Lower lobe of right lung (tissue), 2 donors: Measurements from ENCODE around the gene SAMD10. TPM values are rescaled to one million over a fixed set of nuclear protein-coding genes. Genes with fewer than 3 reads are reported as not detected.

ENCODE experiments used
- ATAC-seq, 2 donors: fragments of 200-7000 bp; cut with Tn5 transposase; one replicate each; pipeline ENCODE4 v1.9.1; 2020 to 2022; ENCODE audit warnings: mild to moderate bottlenecking in 2 of 2, moderate library complexity in 2 of 2
- DNase-seq: peaks from one replicate; pipeline ENCODE4 v3.0.0-alpha.2; 2020
- H3K27ac ChIP-seq: fragments of 200-600 bp; one replicate; pipeline ENCODE4 v1.8.0; 2022
- H3K27me3 ChIP-seq: fragments of 200-600 bp; one replicate; pipeline ENCODE4 v1.8.0; 2022; ENCODE audit warnings: low read depth
- H3K36me3 ChIP-seq: fragments of 200-600 bp; one replicate; pipeline ENCODE4 v1.8.0; 2022; ENCODE audit warnings: mild to moderate bottlenecking
- H3K4me1 ChIP-seq: fragments of 200-600 bp; one replicate; pipeline ENCODE4 v1.8.0; 2022
- H3K4me3 ChIP-seq: fragments of 200-600 bp; one replicate; pipeline ENCODE4 v1.8.0; 2022; ENCODE audit warnings: mild to moderate bottlenecking
- H3K9me3 ChIP-seq: fragments of 200-600 bp; one replicate; pipeline ENCODE4 v1.8.0; 2022
- intact Hi-C: fragments of 100-400 bp; cut with DNase I; formaldehyde crosslinking; loops from one replicate; pipeline ENCODE4 v1.11.0; 2022
- long read RNA-seq: library from polyadenylated mRNA; unstranded; transcript quantifications from one replicate; pipeline ENCODE4 v2.0.0, GENCODE V29; 2021
- total RNA-seq: library from RNA; stranded (reverse); fragmentation: NEBNext Ultra II Directional; extraction: Animal tissue kit (Norgen Biotek cat#: 25700); gene quantifications from one replicate; pipeline ENCODE4 v1.2.1, GENCODE V29; 2021
- TF ChIP-seq, protein P1 (sequence below): fragments of 200-600 bp; IDR thresholded peaks from one replicate; pipeline ENCODE4 v1.8.0; 2022; ENCODE audit warnings: antibody characterized with exemption, mild to moderate bottlenecking
- donor health status: DM: no; HTN: yes; CAD: no; lungs with severe emphysema.

The SAMD10 gene
- total RNA-seq = 3.6 TPM
- long read RNA-seq, partial matches to known transcripts = 0 of 3 reads
- long read RNA-seq, other reads (novel, unspliced or antisense) = 3 of 3 reads

DNA sequence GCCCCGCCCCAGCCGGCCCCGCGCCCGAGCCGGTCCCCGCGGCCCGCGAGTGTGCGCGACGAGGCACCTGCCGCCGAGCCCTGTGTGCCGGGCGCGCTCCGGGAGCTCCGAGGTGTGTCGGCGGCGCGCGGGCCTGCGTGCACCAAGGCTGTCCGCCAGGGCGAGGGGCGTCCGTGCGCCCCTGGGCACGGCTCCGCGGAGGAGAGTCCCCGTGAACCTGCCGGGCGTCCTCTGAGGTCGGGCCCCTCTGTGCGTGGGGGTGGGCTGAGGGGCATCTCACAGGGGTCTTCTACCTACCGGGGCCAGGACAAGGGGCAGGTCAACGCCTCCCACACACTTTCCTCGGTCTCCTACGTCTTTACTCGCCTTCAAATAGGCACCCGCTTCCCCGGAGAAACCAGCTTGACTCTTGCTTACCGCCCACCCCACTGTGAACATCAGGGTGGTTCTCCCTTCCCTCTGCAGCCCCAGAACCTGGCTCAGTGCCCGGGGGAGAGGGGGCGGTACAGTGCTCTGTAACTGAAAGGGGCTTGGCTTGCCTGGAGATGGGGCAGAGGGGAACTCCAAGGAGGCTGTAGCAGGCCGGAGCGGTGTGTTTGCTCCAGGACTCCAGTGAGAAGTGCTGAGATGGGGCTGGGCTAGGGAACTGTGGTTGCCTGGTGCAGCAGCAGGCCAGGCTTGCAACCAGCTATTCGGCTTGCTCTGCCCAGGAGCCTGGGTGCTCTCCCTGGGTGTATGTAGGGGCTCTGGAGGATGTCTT lies at the start of gene SAMD10:
SAMD10 (minus strand) TSS at position 86 of the 760 bp plus-strand sequence. CDS start 175 bp downstream, outside the sequence.
- ATAC-seq = peak; percentile 17 to 27

DNA sequence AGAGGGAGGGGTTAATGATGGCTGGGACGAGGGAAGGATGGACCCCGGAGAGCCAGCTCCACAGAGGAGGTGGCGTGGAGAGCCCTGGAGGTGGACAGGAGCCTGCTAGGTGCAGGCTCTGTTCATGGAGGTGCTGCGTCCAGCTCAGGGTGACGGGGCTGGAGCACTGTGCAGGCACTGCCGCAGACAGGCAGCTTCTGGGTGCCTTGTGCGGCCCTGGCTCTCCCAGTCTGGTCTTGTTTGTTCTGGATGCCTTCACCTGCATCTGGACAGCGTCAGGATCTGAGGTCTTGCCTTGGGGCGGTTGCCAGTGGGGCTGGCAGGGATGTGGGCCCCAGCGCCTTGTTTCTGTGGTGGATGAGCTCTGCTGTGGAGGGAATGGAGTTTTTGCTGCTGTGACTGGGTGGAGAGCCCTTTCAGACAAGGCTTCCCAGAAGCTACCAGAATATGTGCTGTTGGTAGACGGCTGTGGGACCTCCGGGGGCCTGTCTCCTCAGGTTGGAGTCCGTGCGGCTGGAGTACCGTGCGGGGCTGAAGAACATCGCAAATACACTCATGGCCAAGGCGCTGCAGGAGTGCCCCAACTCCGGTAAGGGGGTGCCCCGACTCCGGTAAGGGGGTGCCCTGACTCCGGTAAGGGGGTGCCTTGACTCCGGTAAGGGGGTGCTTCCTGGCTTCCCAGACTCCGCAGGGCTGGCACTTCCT lies 48.7 kb upstream of the SAMD10 start:
- Histone ChIP-seq H3K27ac (no peak overlapping the region), H3K27me3 (no peaks in the 10 kb centered on the region), H3K4me1 (no peaks in the 10 kb centered on the region), H3K4me3 (no peak overlapping the region), H3K9me3 (no peaks in the 10 kb centered on the region), H3K36me3 (peaks cover 98% of the 10 kb centered on the region)
- TF ChIP-seq, protein P1, sequence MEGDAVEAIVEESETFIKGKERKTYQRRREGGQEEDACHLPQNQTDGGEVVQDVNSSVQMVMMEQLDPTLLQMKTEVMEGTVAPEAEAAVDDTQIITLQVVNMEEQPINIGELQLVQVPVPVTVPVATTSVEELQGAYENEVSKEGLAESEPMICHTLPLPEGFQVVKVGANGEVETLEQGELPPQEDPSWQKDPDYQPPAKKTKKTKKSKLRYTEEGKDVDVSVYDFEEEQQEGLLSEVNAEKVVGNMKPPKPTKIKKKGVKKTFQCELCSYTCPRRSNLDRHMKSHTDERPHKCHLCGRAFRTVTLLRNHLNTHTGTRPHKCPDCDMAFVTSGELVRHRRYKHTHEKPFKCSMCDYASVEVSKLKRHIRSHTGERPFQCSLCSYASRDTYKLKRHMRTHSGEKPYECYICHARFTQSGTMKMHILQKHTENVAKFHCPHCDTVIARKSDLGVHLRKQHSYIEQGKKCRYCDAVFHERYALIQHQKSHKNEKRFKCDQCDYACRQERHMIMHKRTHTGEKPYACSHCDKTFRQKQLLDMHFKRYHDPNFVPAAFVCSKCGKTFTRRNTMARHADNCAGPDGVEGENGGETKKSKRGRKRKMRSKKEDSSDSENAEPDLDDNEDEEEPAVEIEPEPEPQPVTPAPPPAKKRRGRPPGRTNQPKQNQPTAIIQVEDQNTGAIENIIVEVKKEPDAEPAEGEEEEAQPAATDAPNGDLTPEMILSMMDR = no peak
- intact Hi-C loops = no loop called here
- DNase-seq = no peak
- no peak for ATAC-seq

More for the DNA sequence above, at the start of gene SAMD10:
- Histone ChIP-seq H3K27me3 (no peaks in the 10 kb centered on the region), H3K36me3 (peaks cover 21% of the 10 kb centered on the region), H3K4me1 (peaks cover 44% of the 10 kb centered on the region), H3K9me3 (no peaks in the 10 kb centered on the region), H3K27ac (peak within 1 kb of the TSS; percentile 86), H3K4me3 (peak within 1 kb of the TSS; percentile 91)
- intact Hi-C loops = no loop called here
- TF ChIP-seq, protein P1 = no peak
- no peak for DNase-seq

DNA sequence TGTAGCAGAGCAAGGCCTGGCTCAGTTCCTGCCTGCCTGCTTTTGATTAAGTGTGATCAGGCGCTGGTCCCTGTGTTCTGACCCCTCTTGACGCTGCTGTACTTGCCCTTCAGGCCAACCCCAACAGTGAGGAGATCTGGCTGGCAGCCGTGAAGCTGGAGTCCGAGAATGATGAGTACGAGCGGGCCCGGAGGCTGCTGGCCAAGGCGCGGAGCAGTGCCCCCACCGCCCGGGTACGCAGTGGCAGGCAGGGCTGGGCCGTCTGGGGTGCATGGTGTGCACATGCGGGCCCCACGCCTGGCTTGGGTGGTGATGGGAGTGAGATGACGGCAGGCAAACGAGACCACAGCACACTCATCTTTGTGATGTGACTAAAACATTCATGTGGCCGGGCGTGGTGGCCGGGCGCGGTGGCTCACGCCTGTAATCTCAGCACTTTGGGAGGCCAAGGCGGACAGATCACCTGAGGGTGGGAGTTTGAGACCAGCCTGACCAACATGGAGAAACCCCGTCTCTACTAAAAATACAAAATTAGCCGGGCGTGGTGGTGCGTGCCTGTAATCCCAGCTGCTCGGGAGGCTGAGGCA lies 46.5 kb upstream of the SAMD10 start:
- peaks cover 95% of the 10 kb centered on the region for H3K36me3 ChIP-seq
- H3K27ac ChIP-seq = no peak overlapping the region
- intact Hi-C loops = no loop called here
- H3K4me3 ChIP-seq = no peak overlapping the region
- TF ChIP-seq, protein P1 = no peak
- no peak for DNase-seq
- H3K27me3 ChIP-seq = no peaks in the 10 kb centered on the region
- no peaks in the 10 kb centered on the region for H3K9me3 ChIP-seq
- no peaks in the 10 kb centered on the region for H3K4me1 ChIP-seq
- ATAC-seq = no peak

- Histone ChIP-seq H3K27me3 (no peaks in the 10 kb centered on the region), H3K4me1 (no peaks in the 10 kb centered on the region), H3K9me3 (no peaks in the 10 kb centered on the region), H3K27ac (no peak overlapping the region), H3K36me3 (peaks cover 95% of the 10 kb centered on the region), H3K4me3 (no peak overlapping the region)
- ATAC-seq (no peak), DNase-seq (no peak)
- TF ChIP-seq, protein P1 = no peak
- intact Hi-C loops = no loop called here
Measured at GRCh38 chr20:64025101-64025825, 45.8 kb upstream of the SAMD10 start.
